Lower leg skin (tissue), 3 donors: ENCODE data around the gene RHOU.

ENCODE experiments used
- CTCF ChIP-seq, 3 donors: fragments of 450-650 bp; IDR thresholded peaks; one replicate each; pipeline ENCODE4 v1.5.1; 2016; ENCODE audit warnings: antibody characterized with exemption in 3 of 3, mild to moderate bottlenecking in 3 of 3, moderate library complexity in 2 of 3
- POLR2A ChIP-seq, 2 donors: fragments of 450-650 bp; IDR thresholded peaks; one replicate each; pipeline ENCODE4 v1.6.1; 2016 to 2017; ENCODE audit warnings: antibody characterized with exemption in 2 of 2, mild to moderate bottlenecking in 1 of 2, moderate library complexity in 1 of 2

GRCh38 chr1:228689255-228689654, 46.0 kb upstream of the RHOU start:
- no peak for TF ChIP-seq CTCF (IDR thresholded peaks at IDR 0.05)
- no peak for TF ChIP-seq POLR2A (IDR thresholded peaks at IDR 0.05)
